ENCODE results near the gene FRMPD4.

Gene FRMPD4

DNA sequence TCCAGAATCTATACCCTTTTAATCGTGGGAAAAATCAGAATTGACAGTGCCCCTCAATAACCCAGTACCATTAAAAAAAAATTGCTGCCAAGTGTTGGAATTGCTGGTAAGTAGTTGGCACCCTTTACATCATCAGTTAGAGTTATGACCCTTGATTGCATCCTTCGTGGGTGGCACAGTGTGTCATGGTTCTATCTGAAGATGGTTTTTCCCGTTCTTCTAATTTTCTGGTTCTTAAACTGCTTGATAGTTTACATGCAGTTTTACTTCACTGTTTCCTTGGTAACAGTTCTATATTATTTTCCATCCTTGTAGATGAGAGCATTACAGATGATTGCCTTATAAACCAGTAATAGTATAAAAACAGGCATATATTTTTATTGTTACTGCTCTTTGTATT lies 3.2 kb downstream of the FRMPD4 start:
- TF ChIP-seq ZNF8 (CRISPR knock-in tag; IDR thresholded peaks at IDR 0.05) (no peak), RARB (CRISPR knock-in tag; IDR thresholded peaks at IDR 0.05) (no peak), ZC3H10 (CRISPR knock-in tag; IDR thresholded peaks at IDR 0.05) (no peak), ZFP3 (CRISPR knock-in tag; IDR thresholded peaks at IDR 0.05) (no peak), BACH2 (CRISPR knock-in tag; IDR thresholded peaks at IDR 0.05; ENCODE audit: borderline replicate concordance) (no peak)
- TF ChIP-seq, protein P1, sequence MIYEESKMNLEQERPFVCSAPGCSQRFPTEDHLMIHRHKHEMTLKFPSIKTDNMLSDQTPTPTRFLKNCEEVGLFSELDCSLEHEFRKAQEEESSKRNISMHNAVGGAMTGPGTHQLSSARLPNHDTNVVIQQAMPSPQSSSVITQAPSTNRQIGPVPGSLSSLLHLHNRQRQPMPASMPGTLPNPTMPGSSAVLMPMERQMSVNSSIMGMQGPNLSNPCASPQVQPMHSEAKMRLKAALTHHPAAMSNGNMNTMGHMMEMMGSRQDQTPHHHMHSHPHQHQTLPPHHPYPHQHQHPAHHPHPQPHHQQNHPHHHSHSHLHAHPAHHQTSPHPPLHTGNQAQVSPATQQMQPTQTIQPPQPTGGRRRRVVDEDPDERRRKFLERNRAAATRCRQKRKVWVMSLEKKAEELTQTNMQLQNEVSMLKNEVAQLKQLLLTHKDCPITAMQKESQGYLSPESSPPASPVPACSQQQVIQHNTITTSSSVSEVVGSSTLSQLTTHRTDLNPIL (CRISPR knock-in tag; IDR thresholded peaks at IDR 0.05; ENCODE audit: low read depth): no peak
- TF ChIP-seq, protein P2, sequence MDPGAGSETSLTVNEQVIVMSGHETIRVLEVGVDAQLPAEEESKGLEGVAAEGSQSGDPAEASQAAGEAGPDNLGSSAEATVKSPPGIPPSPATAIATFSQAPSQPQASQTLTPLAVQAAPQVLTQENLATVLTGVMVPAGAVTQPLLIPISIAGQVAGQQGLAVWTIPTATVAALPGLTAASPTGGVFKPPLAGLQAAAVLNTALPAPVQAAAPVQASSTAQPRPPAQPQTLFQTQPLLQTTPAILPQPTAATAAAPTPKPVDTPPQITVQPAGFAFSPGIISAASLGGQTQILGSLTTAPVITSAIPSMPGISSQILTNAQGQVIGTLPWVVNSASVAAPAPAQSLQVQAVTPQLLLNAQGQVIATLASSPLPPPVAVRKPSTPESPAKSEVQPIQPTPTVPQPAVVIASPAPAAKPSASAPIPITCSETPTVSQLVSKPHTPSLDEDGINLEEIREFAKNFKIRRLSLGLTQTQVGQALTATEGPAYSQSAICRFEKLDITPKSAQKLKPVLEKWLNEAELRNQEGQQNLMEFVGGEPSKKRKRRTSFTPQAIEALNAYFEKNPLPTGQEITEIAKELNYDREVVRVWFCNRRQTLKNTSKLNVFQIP (CRISPR knock-in tag; IDR thresholded peaks at IDR 0.05; ENCODE audit: borderline replicate concordance, low read depth): no peak
- ATAC-seq: no peak

DNA sequence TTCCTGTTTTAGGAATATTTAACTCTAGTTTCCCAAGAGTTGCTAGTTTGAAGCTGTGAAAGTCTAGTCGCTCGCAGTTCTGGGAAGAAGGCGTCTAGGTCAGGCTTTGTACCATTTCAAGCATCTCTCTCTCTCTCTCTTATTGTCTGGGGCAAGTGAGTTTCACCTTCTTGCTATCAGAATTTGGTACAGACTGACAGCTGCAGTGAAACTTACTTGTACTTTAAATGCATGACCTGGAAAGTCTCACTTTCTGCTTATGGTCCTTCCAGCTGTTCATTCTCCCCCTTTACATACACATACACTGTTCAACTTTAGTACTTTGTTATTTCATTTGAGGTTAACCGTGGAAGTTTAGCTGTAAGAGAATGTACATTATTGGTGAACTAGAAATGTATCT lies 4.4 kb downstream of the FRMPD4 start:
- no peak for ATAC-seq
- no peak for TF ChIP-seq SNAI2 (CRISPR knock-in tag; IDR thresholded peaks at IDR 0.05)
- no peak for TF ChIP-seq ZNF8 (CRISPR knock-in tag; IDR thresholded peaks at IDR 0.05)
- TF ChIP-seq ZC3H10 (CRISPR knock-in tag; IDR thresholded peaks at IDR 0.05): no peak
- no peak for TF ChIP-seq ARNTL (CRISPR knock-in tag; IDR thresholded peaks at IDR 0.05; ENCODE audit: borderline replicate concordance, low read depth)
- no peak for TF ChIP-seq ISL1 (CRISPR knock-in tag; IDR thresholded peaks at IDR 0.05)
- TF ChIP-seq CSRNP3 (CRISPR knock-in tag; IDR thresholded peaks at IDR 0.05): no peak
- no peak for TF ChIP-seq CSDC2 (CRISPR knock-in tag; IDR thresholded peaks at IDR 0.05)
- no peak for TF ChIP-seq ZFP3 (CRISPR knock-in tag; IDR thresholded peaks at IDR 0.05)
- TF ChIP-seq RARB (CRISPR knock-in tag; IDR thresholded peaks at IDR 0.05): no peak
- TF ChIP-seq ZNF70 (CRISPR knock-in tag; IDR thresholded peaks at IDR 0.05): no peak

- ATAC-seq: no peak
- TF ChIP-seq OSR1 (CRISPR knock-in tag; IDR thresholded peaks at IDR 0.05): no peak
Observed at GRCh38 chrX:12145402-12145801, 7.1 kb downstream of the FRMPD4 start.

GRCh38 chrX:12149670-12150407 lies 11.6 kb downstream of the FRMPD4 start:
- no peak for ATAC-seq
- TF ChIP-seq ZNF70 (CRISPR knock-in tag; IDR thresholded peaks at IDR 0.05) (no peak), GLIS3 (CRISPR knock-in tag; IDR thresholded peaks at IDR 0.05) (no peak), TSHZ2 (CRISPR knock-in tag; IDR thresholded peaks at IDR 0.05) (no peak), OSR1 (CRISPR knock-in tag; IDR thresholded peaks at IDR 0.05) (no peak), RARB (CRISPR knock-in tag; IDR thresholded peaks at IDR 0.05) (no peak), ZFP3 (CRISPR knock-in tag; IDR thresholded peaks at IDR 0.05) (no peak), TCF4 (CRISPR knock-in tag; IDR thresholded peaks at IDR 0.05; ENCODE audit: borderline replicate concordance) (no peak), ESRRG (CRISPR knock-in tag; IDR thresholded peaks at IDR 0.05) (no peak), SNAI2 (CRISPR knock-in tag; IDR thresholded peaks at IDR 0.05) (no peak)
- TF ChIP-seq, protein P2 (CRISPR knock-in tag; IDR thresholded peaks at IDR 0.05; ENCODE audit: borderline replicate concordance, low read depth): no peak
- TF ChIP-seq, protein P1 (CRISPR knock-in tag; IDR thresholded peaks at IDR 0.05; ENCODE audit: low read depth): no peak

All from SK-N-SH treated with all-trans-retinoic acid at 6 μM for 48 hours (cell line).